HG03342 (cell line): ENCODE results near the gene RIMS3.
"Not testable (repeated sequence)": the region's sequence is repeated elsewhere in the genome, so short reads cannot be mapped to it uniquely, and the experiment has no call there.

Experiments used
- ATAC-seq: cut with Tn5 transposase; IDR thresholded peaks from one replicate; pipeline ENCODE4 v1.9.1; 2021; ENCODE audit warnings: mild to moderate bottlenecking, moderate library complexity; ENCODE audit not compliant: unreplicated experiment

Gene RIMS3

GRCh38 chr1:40633523-40633922 is 32.0 kb downstream of the RIMS3 start:
- no peak for ATAC-seq

- ATAC-seq, result no peak
Measured at GRCh38 chr1:40630488-40631223, 34.8 kb downstream of the RIMS3 start.

GRCh38 chr1:40629546-40629945 is 35.9 kb downstream of the RIMS3 start:
- ATAC-seq, result not testable (repeated sequence)

- no peak for ATAC-seq
Measured at GRCh38 chr1:40628903-40629292, 36.6 kb downstream of the RIMS3 start.

GRCh38 chr1:40627987-40628902 is 37.2 kb downstream of the RIMS3 start:
- ATAC-seq, result peak; percentile 62

- no peak for ATAC-seq
Measured at GRCh38 chr1:40626383-40626770, 39.1 kb downstream of the RIMS3 start.

GRCh38 chr1:40625476-40626382 is 39.8 kb downstream of the RIMS3 start:
- no peak for ATAC-seq

GRCh38 chr1:40625076-40625475 is 40.4 kb downstream of the RIMS3 start:
- no peak for ATAC-seq

GRCh38 chr1:40622936-40623629 is 42.4 kb downstream of the RIMS3 start:
- no peak for ATAC-seq

GRCh38 chr1:40621821-40622450 is 43.5 kb downstream of the RIMS3 start:
- no peak for ATAC-seq

GRCh38 chr1:40620586-40621210 is 44.8 kb downstream of the RIMS3 start:
- ATAC-seq, result no peak

GRCh38 chr1:40620150-40620549 is 45.3 kb downstream of the RIMS3 start:
- ATAC-seq, result no peak

- no peak for ATAC-seq
Measured at GRCh38 chr1:40618108-40618507, 47.4 kb downstream of the RIMS3 start.

- ATAC-seq, result no peak
Measured at GRCh38 chr1:40612345-40612831, 53.1 kb downstream of the RIMS3 start.

- no peak for ATAC-seq
Measured at GRCh38 chr1:40610156-40610555, 55.3 kb downstream of the RIMS3 start.

GRCh38 chr1:40607921-40608320 is 57.6 kb downstream of the RIMS3 start:
- ATAC-seq, result no peak

- ATAC-seq, result no peak
Measured at GRCh38 chr1:40606978-40607377, 58.5 kb downstream of the RIMS3 start.

GRCh38 chr1:40606194-40606593 is 59.3 kb downstream of the RIMS3 start:
- ATAC-seq, result no peak

- no peak for ATAC-seq
Measured at GRCh38 chr1:40599926-40600325, 65.6 kb downstream of the RIMS3 start.
